ENCODE results near the gene POTEF.
"Not testable (repeated sequence)": the region's sequence is repeated elsewhere in the genome, so short reads cannot be mapped to it uniquely, and the experiment has no call there.

DNA sequence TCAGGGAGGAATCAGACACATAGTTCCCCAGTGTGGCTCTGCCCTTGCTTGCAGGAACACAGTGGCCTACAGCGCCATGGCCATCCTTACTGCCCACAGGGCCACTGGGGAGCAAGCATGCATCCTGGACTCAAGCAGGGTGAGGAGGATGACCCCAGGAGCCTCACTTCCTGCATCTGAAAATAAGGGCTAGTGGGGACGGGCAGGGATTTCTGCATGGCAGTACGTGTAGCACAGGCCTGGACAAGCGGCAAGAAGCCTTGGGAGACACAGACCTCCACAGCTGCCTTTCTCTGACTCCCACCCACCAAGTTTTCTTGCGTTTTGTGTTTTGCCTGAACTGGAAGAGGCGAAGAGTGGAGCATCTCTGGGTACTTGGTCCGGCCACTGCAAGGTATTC is 33.5 kb upstream of the POTEF start:
- TF ChIP-seq POLR2A (IDR thresholded peaks at IDR 0.05; ENCODE audit: low read depth, low read length), result not testable (repeated sequence)
- TF ChIP-seq, protein P1, sequence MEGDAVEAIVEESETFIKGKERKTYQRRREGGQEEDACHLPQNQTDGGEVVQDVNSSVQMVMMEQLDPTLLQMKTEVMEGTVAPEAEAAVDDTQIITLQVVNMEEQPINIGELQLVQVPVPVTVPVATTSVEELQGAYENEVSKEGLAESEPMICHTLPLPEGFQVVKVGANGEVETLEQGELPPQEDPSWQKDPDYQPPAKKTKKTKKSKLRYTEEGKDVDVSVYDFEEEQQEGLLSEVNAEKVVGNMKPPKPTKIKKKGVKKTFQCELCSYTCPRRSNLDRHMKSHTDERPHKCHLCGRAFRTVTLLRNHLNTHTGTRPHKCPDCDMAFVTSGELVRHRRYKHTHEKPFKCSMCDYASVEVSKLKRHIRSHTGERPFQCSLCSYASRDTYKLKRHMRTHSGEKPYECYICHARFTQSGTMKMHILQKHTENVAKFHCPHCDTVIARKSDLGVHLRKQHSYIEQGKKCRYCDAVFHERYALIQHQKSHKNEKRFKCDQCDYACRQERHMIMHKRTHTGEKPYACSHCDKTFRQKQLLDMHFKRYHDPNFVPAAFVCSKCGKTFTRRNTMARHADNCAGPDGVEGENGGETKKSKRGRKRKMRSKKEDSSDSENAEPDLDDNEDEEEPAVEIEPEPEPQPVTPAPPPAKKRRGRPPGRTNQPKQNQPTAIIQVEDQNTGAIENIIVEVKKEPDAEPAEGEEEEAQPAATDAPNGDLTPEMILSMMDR (IDR thresholded peaks at IDR 0.05; ENCODE audit: extremely low read depth in 1 of 2, insufficient read depth in 1 of 2, low read depth in 1 of 2, low read length in 2 of 2), result not testable (repeated sequence)
- TF ChIP-seq, protein P2, sequence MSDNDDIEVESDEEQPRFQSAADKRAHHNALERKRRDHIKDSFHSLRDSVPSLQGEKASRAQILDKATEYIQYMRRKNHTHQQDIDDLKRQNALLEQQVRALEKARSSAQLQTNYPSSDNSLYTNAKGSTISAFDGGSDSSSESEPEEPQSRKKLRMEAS (IDR thresholded peaks at IDR 0.05; ENCODE audit: insufficient read depth, insufficient read length), result not testable (repeated sequence)
